IMR-90 (cell line): ENCODE results near the gene SERPINA3. TPM values are rescaled to one million over a fixed set of nuclear protein-coding genes. Genes with fewer than 3 reads are reported as not detected.

Experiments used
- ATAC-seq: fragments of 200-7000 bp; cut with Tn5 transposase; 2 replicates; pipeline ENCODE4 v1.9.1; 2020; ENCODE audit warnings: low read depth, mild to moderate bottlenecking, moderate library complexity
- BruUV-seq: library from RNA; stranded (reverse); fragments of 400-500 nt; replicated peaks from 2 replicates; lab custom pipeline; 2021; lab: Mats Ljungman, UMichigan
- CTCF ChIA-PET: fragments of 300-600 bp; formaldehyde crosslinking; extraction: SDS; loops from one replicate; lab custom pipeline; 2021; ENCODE audit warnings: antibody characterized with exemption; lab: Yijun Ruan, JAX
- POLR2A ChIA-PET: fragments of 300-600 bp; sonication (Branson Sonifier 250); formaldehyde crosslinking; loops from one replicate; lab custom pipeline; 2022; ENCODE audit warnings: antibody characterized with exemption; ENCODE audit not compliant: unreplicated experiment; lab: Charles Lee
- DNase-seq: peaks from one replicate; pipeline ENCODE4 v3.0.0; 2013
- H2AFZ ChIP-seq: replicated peaks from 2 replicates; pipeline ENCODE3; 2013; ENCODE audit warnings: low read length, mild to moderate bottlenecking; ENCODE audit not compliant: poor library complexity
- H2AK5ac ChIP-seq: 2 replicates; pipeline ENCODE4 v1.6.1; 2013; ENCODE audit warnings: low read depth, low read length, inconsistent platforms
- H2AK9ac ChIP-seq: replicated peaks from 2 replicates; pipeline ENCODE3; 2013; ENCODE audit warnings: mild to moderate bottlenecking, low read depth, low read length, moderate library complexity; ENCODE audit not compliant: poor library complexity
- H2BK120ac ChIP-seq: 2 replicates; pipeline ENCODE4 v1.6.1; 2013; ENCODE audit warnings: low read depth, low read length, inconsistent platforms
- H2BK15ac ChIP-seq: 3 replicates; pipeline ENCODE4 v1.6.1; 2013; ENCODE audit warnings: low read depth, low read length, inconsistent platforms
- H2BK20ac ChIP-seq: 2 replicates; pipeline ENCODE4 v1.6.1; 2013; ENCODE audit warnings: low read depth, mild to moderate bottlenecking, inconsistent platforms, low read length, moderate library complexity
- H2BK5ac ChIP-seq: 2 replicates; pipeline ENCODE4 v1.6.1; 2013; ENCODE audit warnings: mild to moderate bottlenecking, low read depth, low read length, inconsistent platforms; ENCODE audit not compliant: poor library complexity, severe bottlenecking
- H3K14ac ChIP-seq: replicated peaks from 2 replicates; pipeline ENCODE4 v1.6.1; 2013; ENCODE audit warnings: low read depth, low read length, inconsistent platforms
- H3K18ac ChIP-seq: 2 replicates; pipeline ENCODE4 v1.6.1; 2013; ENCODE audit warnings: low read depth, low read length, control low read depth
- H3K23ac ChIP-seq: 2 replicates; pipeline ENCODE4 v1.6.1; 2013; ENCODE audit warnings: low read depth, low read length, inconsistent platforms
- H3K27ac ChIP-seq: 2 replicates; pipeline ENCODE4 v1.5.1; 2013; ENCODE audit warnings: mild to moderate bottlenecking, control low read depth, low read length; ENCODE audit not compliant: insufficient read depth
- H3K27me3 ChIP-seq: 2 replicates; pipeline ENCODE4 v1.6.1; 2013; ENCODE audit warnings: low read length; ENCODE audit not compliant: control insufficient read depth, insufficient read depth
- H3K36me3 ChIP-seq: 2 replicates; pipeline ENCODE4 v1.6.1; 2013; ENCODE audit warnings: low read length, mixed read lengths; ENCODE audit not compliant: control insufficient read depth, insufficient read depth
- H3K4ac ChIP-seq: 2 replicates; pipeline ENCODE4 v1.6.1; 2013; ENCODE audit warnings: low read depth, low read length, inconsistent platforms
- H3K4me1 ChIP-seq: 2 replicates; pipeline ENCODE4 v1.6.1; 2013; ENCODE audit warnings: low read length, mixed read lengths; ENCODE audit not compliant: control insufficient read depth, insufficient read depth
- H3K4me2 ChIP-seq: 2 replicates; pipeline ENCODE4 v1.6.1; 2013; ENCODE audit warnings: low read depth, mild to moderate bottlenecking, control low read depth, low read length, moderate library complexity
- H3K4me3 ChIP-seq: 2 replicates; pipeline ENCODE4 v1.5.1; 2013; ENCODE audit warnings: low read depth, mild to moderate bottlenecking, control low read depth, low read length, moderate library complexity; ENCODE audit not compliant: insufficient read depth
- H3K56ac ChIP-seq: 2 replicates; pipeline ENCODE4 v1.6.1; 2013; ENCODE audit warnings: low read length, inconsistent platforms; ENCODE audit not compliant: insufficient read depth; ENCODE audit errors: extremely low read depth
- H3K79me1 ChIP-seq, 2 experiments: 2 replicates each; pipeline ENCODE4 v1.6.1; 2013; ENCODE audit warnings: low read length in 2 of 2, inconsistent platforms in 1 of 2, low read depth in 1 of 2
- H3K9ac ChIP-seq: 2 replicates; pipeline ENCODE4 v1.6.1; 2013; ENCODE audit warnings: low read depth, low read length, control low read depth
- H3K9me1 ChIP-seq: 2 replicates; pipeline ENCODE4 v1.6.1; 2013; ENCODE audit warnings: low read length, inconsistent platforms; ENCODE audit not compliant: insufficient read depth
- H3K9me3 ChIP-seq: 2 replicates; pipeline ENCODE4 v1.6.1; 2013; ENCODE audit warnings: low read length; ENCODE audit not compliant: control insufficient read depth, insufficient read depth
- H4K20me1 ChIP-seq: 2 replicates; pipeline ENCODE4 v1.6.1; 2013; ENCODE audit warnings: low read length, inconsistent platforms; ENCODE audit not compliant: insufficient read depth
- H4K5ac ChIP-seq: 2 replicates; pipeline ENCODE4 v1.6.1; 2013; ENCODE audit warnings: mild to moderate bottlenecking, low read depth, low read length, control low read depth
- H4K8ac ChIP-seq, 2 experiments: 2 replicates each; pipeline ENCODE4 v1.6.1; 2013; ENCODE audit warnings: low read depth in 2 of 2, low read length in 2 of 2, control low read depth in 1 of 2, inconsistent platforms in 1 of 2
- H4K91ac ChIP-seq: 2 replicates; pipeline ENCODE4 v1.6.1; 2013; ENCODE audit warnings: low read depth, low read length, inconsistent platforms; ENCODE audit not compliant: insufficient read depth
- CTCF ChIP-seq: conservative IDR thresholded peaks from 2 replicates; pipeline ENCODE4 v1.5.1; 2012; ENCODE audit warnings: mild to moderate bottlenecking, low read depth, low read length, improper control_type of control experiment
- ELK1 ChIP-seq: fragments of 150-350 bp; IDR thresholded peaks from 2 replicates; pipeline ENCODE4 v1.6.1; 2016; ENCODE audit warnings: low read depth, mild to moderate bottlenecking, low read length, moderate library complexity, borderline replicate concordance
- MAZ ChIP-seq: IDR thresholded peaks from 2 replicates; pipeline ENCODE4 v1.6.1; 2012; ENCODE audit warnings: low read depth, mild to moderate bottlenecking, low read length, improper control_type of control experiment, moderate library complexity, borderline replicate concordance
- NFE2L2 ChIP-seq: fragments of 150-350 bp; IDR thresholded peaks from 2 replicates; pipeline ENCODE4 v1.6.1; 2016; ENCODE audit warnings: low read depth, mild to moderate bottlenecking, low read length
- POLR2A ChIP-seq: IDR thresholded peaks from 2 replicates; pipeline ENCODE4 v1.6.1; 2012; ENCODE audit warnings: mild to moderate bottlenecking, low read depth, low read length
- RAD21 ChIP-seq: IDR thresholded peaks from 2 replicates; pipeline ENCODE4 v1.6.1; 2012; ENCODE audit warnings: low read length, improper control_type of control experiment
- RFX5 ChIP-seq: IDR thresholded peaks from 2 replicates; pipeline ENCODE4 v1.8.0; 2012; ENCODE audit warnings: low read depth, mild to moderate bottlenecking, low read length, moderate library complexity
- WGBS, 2 experiments: methylation state at CpG; one replicate each; pipeline versions ENCODE4 v1.1.5 to v1.1.7; 2013; ENCODE audit warnings: missing lambda C conversion rate in 2 of 2; ENCODE audit not compliant: insufficient read length in 1 of 2; ENCODE audit errors: extremely low coverage in 2 of 2; 5-methylcytosine and 5-hydroxymethylcytosine counted together
- dilution Hi-C: fragments of 300-500 bp; cut with HindIII; formaldehyde crosslinking; loops from one replicate; pipeline ENCODE4 v1.14.3; 2018; ENCODE audit warnings: low sequenced_read_pairs; ENCODE audit not compliant: unreplicated experiment
- in situ Hi-C: fragments of 300-500 bp; cut with MboI; formaldehyde crosslinking; loops from 3 replicates; pipeline ENCODE4 v1.14.3; 2019; ENCODE audit warnings: low sequenced_read_pairs, inconsistent platforms, mixed read lengths
- intact Hi-C: fragments of 100-400 bp; cut with micrococcal nuclease; formaldehyde crosslinking; loops from 2 replicates; pipeline ENCODE4 v1.10.0; 2022
- polyA plus RNA-seq, 3 experiments: library from polyadenylated mRNA; depleted of rRNA; stranded (reverse); fragments of >200 nt; gene quantifications; 2 replicates each; pipeline ENCODE4 v1.2.3, GENCODE V29; 2012; ENCODE audit warnings: low replicate concordance in 1 of 3
- total RNA-seq: library from RNA; depleted of rRNA; stranded (reverse); fragments of >200 nt; gene quantifications from 2 replicates; pipeline ENCODE4 v1.2.3, GENCODE V29; 2012

The SERPINA3 gene
- total and polyA plus RNA-seq, 2 of the 4 experiments (the other 2 are of a cell fraction): 0.36 to 0.48 TPM

DNA sequence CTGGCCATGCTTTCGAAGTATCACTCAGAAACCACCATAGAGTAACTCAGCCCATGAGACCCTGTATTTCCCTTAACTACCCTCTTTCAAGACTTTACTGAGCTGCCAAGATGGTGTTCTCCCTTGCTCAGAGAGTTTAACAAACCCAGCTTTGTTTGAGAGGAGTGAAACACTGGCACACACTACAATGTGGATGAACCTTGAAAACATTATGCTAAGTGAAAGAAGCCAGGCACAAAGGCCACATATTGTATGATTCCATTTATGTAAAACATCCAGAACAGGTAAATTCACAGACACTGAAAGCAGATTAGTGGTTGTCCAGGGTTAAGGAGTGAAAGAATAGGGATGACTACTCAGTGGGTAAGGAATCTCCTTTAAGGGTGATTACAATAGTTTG is 18.9 kb downstream of the SERPINA3 start:
- Histone ChIP-seq H3K36me3 (no peaks in the 10 kb centered on the region), H3K56ac (no peak overlapping the region), H3K9me3 (no peaks in the 10 kb centered on the region), H2AK5ac (no peak overlapping the region), H4K5ac (no peak overlapping the region), H4K91ac (no peak overlapping the region), H3K4ac (no peak overlapping the region), H2AK9ac (no peak overlapping the region), H3K9me1 (no peaks in the 10 kb centered on the region), H4K8ac (no peak overlapping the region), H3K79me1 (no peaks in the 10 kb centered on the region), H3K27me3 (peaks cover 6% of the 10 kb centered on the region), H2BK5ac (no peak overlapping the region), H2BK20ac (no peak overlapping the region), H3K4me2 (no peak overlapping the region), H3K4me3 (no peak overlapping the region), H2BK120ac (no peak overlapping the region), H3K23ac (no peak overlapping the region), H3K14ac (no peak overlapping the region), H3K9ac (no peak overlapping the region), H2BK15ac (no peak overlapping the region), H3K18ac (no peak overlapping the region), H2AFZ (no peak overlapping the region), H3K4me1 (no peaks in the 10 kb centered on the region), H4K20me1 (no peaks in the 10 kb centered on the region), H3K27ac (no peak overlapping the region)
- CTCF ChIA-PET: no interaction called here
- ATAC-seq: no peak
- intact Hi-C loops (no loop called here), in situ Hi-C loops (no loop called here), dilution Hi-C loops (no loop called here)
- TF ChIP-seq ELK1 (no peak), POLR2A (no peak), MAZ (no peak), RAD21 (no peak), CTCF (no peak), NFE2L2 (no peak), RFX5 (no peak)
- POLR2A ChIA-PET: no interaction called here
- no peak for DNase-seq
- WGBS, 2 experiments: no CpG with 5 or more reads among the region's 1 CpG
- BruUV-seq: no TSS peak
